Measurements from ENCODE around the gene METTL6.
A peak's percentile ranks its signal among the peaks of the same experiment; 100 is the strongest.
"Not testable (repeated sequence)": the region's sequence is repeated elsewhere in the genome, so short reads cannot be mapped to it uniquely, and the experiment has no call there.

The METTL6 gene

DNA sequence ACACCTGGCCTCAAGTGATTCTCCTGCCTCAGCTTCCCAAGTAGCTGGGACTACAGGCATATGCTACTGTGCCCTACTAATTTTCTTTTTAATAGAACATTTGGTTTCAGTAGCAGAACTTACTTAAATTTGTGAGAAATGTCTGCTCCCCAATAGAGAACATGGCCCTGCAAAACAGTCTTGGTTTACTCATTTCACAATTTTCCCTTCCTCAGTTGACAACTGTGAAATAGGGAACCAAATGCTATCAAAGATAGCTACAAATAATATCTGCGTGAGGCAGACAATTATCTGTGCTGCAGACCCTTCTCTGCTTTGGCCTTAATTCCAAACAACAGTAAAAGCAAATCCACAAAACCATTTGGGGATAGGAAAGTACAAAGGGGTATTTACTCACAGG is 22.6 kb downstream of the METTL6 start:
- no peak for DNase-seq (ENCODE audit: low read depth, low spot score)

DNA sequence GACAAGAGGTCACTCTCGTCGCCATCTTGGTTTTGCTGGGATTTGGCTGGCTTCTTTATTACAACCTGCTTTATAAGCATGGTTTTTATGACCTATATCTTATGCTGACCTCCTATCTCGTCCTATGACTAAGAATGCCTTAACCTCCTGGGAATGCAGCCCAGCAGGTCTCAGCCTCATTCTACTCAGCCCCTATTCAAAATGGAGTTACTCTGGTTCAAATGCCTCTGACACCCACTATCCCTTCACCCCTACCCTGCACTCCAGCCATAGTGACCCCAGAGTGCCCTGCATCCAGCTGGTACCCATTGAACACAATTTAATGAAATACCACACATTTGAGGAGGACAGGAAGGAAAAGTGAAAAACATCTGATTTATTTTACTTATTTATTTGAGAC is 23.4 kb downstream of the METTL6 start:
- DNase-seq (ENCODE audit: low read depth, low spot score) = no peak

DNA sequence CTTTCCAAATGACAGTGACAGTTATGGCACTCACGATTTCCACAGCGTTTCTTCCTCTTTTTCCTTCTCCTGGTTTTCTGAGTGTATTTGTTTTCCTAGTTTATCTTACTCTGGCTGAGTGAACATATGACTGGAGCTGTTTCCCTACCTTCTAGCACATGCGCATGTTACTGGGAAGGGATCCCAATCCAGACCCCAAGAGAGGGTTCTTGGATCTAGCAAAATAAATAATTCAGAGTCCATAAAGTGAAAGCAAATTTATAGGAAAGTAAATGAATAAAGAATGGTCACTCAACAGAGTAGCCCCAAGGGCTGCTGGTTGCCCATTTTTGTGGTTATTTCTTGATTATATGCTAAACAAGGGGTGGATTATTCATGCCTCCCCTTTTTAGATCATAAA is 23.8 kb downstream of the METTL6 start:
- no peak for DNase-seq (ENCODE audit: low read depth, low spot score)

DNA sequence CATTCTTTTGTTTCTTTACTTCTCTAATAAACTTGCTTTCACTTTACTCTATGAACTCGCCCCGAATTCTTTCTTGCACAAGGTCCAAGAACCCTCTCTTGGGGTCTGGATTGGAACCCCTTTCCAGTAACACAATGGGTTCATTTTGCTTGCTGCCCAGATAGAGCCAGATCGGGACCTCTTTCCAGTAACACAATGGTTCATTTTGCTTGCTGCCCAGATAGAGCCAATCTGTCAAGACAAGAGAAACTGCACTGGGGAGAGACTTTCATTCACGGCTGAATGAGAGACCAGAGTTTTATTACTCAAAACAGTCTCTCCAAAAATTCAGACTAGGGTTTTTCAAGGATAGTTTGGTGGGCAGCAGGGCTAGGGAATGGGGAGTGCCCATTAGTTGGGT is 25.4 kb downstream of the METTL6 start:
- no peak for DNase-seq (ENCODE audit: low read depth, low spot score)

DNA sequence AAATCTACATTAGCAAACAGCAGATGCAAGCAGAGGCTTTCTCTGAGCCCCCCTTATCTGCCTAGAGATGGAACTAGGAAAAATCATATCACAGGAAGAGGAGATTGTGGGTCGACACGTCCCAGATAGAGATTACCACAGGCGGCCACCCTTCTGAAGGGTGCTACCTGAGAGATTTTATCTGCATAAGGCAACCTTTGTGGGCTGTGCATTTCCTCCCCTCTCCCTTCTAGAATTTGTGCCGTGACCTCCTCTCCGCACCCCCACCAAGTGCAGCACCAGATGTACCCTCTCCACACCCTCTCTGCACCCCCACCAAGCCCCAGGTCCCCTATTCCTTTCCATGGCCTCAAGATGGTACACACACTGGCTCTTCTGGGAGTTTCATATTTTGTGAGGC is 27.4 kb downstream of the METTL6 start:
- no peak for DNase-seq (ENCODE audit: low read depth, low spot score)

DNA sequence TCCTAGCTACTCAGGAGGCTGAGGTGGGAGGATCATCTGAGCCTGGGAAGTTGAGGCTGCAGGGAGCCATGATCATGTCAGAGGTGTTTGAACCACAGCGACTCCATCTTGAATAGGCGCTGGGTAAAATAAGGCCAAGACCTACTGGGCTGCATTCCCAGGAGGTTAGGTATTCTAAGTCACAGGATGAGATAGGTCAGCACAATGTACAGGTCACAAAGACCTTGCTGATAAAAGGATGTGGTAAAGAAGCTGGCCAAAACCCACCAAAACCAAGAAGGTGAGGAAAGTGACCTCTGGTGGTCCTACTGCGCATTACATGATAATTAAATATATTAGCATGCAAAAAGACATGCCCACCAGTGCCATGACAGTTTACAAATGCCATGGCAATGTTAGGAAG is 28.6 kb downstream of the METTL6 start:
- DNase-seq (ENCODE audit: low read depth, low spot score) = not testable (repeated sequence)

DNA sequence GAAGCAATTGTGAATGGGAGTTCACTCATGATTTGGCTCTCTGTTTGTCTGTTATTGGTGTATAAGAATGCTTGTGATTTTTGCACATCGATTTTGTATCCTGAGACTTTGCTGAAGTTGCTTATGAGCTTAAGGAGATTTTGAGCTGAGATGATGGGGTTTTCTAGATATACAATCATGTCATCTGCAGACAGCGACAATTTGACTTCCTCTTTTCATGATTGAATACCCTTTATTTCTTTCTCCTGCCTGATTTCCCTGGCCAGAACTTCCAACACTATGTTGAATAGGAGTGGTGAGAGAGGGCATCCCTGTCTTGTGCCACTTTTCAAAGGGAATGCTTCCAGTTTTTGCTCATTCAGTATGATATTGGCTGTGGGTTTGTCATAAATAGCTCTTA is 34.1 kb downstream of the METTL6 start:
- DNase-seq (ENCODE audit: low read depth, low spot score) = not testable (repeated sequence)

DNA sequence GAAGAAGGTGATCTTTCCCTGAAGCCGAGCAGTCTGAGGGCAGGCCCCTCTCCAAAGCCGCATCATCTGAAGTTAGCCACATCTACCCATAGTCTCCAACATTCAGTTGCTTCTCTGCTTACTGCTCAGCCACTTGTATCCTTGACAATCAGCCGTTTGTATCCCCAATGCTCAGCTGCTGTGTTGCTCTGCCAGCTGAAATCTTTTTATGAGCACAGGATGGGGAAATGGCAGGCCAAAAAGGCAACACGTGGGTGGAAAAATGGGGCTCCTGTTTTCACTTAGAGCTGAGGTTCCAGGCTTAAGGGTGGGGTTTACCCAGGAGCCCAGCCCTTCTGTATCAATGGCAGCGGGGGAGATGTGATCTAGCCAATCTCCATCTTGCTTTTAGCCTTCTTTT is 36.3 kb downstream of the METTL6 start:
- DNase-seq (ENCODE audit: low read depth, low spot score) = no peak

DNA sequence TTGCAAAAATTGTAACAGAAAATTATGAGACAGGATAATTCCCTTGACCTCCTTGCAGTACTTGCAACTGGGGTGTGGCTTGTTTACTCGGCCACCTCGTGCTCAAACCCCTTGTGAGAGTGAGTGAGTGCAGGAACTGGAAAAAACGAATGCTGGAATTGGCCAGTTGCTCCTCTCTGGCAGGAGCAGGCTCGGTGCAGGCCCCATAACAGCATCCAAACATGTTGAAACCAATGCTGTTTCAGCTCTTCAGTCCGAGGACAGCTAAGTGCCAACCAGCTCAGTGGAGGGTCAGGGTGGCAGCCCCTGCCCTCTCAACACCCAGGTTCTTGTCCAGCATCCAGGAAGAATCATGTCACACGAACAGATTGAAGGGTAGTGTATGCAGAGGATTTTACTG is 36.9 kb downstream of the METTL6 start:
- no peak for DNase-seq (ENCODE audit: low read depth, low spot score)

DNA sequence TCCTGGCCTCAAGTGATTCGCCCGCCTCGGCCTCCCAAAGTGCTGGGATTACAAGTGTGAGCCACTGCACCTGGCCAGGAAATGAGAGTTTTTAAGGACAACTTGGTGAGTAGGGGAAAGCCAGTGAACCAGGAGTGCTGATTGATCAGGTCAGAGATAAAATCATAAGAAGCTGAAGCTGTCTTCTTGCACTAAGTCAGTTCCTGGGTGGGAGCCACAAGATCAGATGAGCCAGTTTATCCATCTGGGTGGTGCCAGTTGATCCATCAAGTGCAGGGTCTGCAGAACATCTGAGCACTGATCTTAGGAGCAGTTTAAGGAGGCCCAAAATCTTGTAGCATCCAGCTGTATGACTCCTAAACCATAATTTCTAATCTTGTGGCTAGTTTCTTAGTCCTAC is 39.0 kb downstream of the METTL6 start:
- DNase-seq (ENCODE audit: low read depth, low spot score) = not testable (repeated sequence)

DNA sequence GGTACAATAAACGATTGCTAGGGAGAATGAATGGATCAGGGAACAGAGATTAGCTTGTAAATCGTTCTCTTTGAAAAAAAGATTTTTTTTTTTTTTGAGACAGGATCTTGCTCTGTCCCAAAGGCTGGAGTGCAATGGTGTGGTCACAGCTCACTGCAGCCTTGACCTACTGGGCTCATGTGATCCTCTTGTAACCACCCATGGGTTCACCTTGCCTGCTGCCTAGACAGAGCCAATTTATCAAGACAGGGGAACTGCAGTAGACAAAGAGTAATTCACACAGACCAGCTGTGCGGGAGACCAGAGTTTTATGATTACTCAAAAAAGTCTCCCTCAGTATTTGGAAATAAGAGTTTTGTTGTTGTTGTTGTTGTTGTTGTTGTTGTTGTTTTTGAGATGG is 39.6 kb downstream of the METTL6 start:
- DNase-seq (ENCODE audit: low read depth, low spot score) = no peak

DNA sequence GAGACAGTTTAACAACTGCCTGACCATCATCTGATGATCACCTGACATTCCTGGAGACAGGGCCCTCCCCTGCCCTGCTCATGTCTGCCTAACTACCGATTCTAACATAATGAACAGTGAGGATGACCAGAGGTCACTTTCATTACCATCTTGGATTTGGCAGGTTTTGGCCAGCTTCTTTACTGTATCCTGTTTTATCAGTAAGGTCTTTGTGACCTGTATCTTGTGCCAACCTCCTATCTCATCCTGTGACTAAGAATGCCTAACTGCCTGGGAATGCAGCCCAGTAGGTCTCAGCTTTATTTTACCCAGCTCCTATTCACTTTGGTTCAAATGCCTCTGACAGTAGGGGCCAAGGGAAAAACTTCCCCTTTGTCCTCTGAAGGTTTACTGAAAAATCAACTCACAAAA is 40.2 kb downstream of the METTL6 start:
- DNase-seq (ENCODE audit: low read depth, low spot score) = no peak

DNA sequence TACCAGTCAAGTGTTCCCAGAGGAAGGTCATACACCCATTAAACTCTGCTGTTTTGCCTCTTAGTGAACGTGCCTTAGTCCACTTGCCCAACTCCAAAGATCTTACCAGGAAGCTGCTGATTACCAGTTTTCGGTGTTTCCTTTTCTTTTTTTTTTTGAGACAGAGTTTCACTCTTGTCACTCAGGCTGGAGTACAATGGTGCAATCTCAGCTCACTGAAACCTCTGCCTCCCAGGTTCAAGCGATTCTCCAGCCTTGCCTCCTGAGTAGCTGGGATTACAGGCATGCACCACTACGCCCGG is 40.7 kb downstream of the METTL6 start:
- DNase-seq (ENCODE audit: low read depth, low spot score) = not testable (repeated sequence)

DNA sequence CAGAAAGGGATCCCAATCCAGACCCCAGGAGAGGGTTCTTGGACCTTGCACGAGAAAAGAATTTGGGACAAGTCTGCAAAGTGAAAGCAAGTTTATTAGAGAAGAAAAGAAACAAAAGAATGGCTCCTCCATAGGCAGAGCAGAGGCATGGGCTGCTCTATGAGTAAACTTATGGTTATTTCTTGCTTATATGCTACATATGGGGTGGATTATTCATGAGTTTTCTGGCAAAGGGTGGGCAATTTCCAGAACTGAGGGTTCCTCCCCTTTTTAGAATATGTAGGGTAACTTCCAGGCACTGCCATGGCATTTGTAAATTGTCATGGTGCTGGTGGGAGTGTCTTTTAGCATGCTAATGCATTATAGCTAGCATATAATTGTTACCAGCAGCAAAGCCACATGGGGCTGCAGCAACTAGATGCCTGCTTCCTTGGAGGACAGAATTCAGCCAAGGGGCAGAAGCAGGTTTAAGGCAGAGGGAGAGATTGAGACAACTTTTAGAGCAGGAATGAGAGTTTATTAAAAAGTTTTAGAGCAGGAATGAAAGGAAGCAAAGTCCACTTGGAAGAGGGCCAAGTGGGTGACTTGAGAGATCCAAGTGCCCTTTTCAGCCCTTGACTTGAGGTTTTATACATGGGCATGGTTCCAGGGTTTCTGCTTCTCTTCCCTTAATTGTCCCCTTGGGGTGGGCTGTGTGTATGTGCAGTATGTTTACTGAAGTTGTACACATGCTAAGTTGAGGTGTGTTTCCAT is 41.3 kb downstream of the METTL6 start:
- no peak for DNase-seq (ENCODE audit: low read depth, low spot score)

DNA sequence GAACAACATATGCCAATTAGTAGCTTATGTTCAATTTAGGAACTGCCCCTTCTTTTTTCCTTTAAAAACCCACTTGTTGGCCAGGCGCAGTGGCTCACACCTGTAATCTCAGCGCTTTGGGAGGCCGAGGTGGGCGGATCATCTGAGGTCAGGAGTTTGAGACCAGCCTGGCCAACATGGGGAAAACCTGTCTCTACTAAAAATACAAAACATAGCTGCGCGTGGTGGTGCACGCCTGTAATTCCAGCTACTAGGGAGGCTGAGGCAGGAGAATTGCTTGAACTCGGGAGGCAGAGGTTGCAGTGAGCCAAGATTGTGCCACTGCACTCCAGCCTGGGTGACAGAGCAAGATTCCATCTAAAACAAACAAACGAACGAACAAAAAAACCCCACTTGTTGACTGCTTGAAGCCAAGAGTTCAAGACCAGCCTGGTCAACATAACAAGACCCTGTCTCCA is 42.1 kb downstream of the METTL6 start:
- DNase-seq (ENCODE audit: low read depth, low spot score) = not testable (repeated sequence)

DNA sequence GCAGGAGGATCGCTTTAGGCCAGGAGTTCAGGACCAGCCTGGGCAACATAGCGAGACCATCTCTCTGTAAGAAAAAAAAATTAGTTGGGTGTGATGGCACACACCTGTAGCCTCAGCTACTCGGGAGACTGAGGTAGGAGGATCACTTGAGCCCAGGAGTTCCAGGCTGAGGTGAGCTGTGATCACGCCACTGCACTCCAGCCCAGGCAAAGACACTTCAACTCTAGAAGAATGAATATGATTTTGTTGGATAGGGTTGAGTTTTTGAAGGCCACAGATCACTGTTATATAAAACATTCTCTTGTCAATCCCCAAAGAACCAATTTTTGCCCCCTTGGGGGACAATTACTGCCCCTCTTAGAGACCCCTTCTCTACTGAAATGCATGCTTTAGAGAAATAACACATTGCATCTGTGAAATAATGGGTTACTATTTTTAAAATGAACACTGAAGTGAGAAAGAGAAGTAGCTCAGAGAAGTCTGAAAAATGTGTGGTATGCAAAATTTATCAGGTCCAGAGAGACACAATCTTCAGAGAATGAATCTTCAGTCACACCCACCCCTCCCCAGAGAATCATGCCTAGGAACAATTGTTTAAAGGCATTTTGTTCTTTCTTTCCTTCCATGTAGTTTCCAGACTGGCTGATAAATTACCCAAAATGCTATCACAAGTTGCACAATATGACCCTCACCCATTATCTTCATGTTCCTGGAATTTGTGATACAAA is 42.7 kb downstream of the METTL6 start:
- no peak for DNase-seq (ENCODE audit: low read depth, low spot score)

DNA sequence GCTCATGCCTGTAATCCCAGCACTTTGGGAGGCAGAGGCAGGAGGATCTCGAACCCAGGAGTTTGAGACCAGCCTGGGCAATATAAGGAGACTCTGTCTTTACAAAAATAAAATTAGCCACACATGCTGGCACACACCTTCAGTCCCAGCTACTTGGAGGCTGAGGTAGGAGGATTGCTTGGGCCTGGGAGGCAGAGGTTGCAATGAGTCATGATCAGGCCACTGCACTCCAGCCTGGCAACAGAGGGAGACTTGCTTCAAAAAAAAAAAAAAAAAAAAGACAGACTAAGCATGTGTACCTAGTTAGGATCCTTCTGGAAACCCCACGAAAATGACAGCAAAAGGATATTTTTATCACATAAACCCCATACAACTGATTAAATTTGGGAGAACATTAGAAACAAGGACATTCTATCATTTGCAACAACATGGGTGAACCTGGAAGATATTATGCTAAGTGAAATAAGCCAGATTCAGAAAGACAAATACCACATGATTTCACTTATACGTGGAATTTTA is 44.9 kb downstream of the METTL6 start:
- DNase-seq (ENCODE audit: low read depth, low spot score) = no peak

DNA sequence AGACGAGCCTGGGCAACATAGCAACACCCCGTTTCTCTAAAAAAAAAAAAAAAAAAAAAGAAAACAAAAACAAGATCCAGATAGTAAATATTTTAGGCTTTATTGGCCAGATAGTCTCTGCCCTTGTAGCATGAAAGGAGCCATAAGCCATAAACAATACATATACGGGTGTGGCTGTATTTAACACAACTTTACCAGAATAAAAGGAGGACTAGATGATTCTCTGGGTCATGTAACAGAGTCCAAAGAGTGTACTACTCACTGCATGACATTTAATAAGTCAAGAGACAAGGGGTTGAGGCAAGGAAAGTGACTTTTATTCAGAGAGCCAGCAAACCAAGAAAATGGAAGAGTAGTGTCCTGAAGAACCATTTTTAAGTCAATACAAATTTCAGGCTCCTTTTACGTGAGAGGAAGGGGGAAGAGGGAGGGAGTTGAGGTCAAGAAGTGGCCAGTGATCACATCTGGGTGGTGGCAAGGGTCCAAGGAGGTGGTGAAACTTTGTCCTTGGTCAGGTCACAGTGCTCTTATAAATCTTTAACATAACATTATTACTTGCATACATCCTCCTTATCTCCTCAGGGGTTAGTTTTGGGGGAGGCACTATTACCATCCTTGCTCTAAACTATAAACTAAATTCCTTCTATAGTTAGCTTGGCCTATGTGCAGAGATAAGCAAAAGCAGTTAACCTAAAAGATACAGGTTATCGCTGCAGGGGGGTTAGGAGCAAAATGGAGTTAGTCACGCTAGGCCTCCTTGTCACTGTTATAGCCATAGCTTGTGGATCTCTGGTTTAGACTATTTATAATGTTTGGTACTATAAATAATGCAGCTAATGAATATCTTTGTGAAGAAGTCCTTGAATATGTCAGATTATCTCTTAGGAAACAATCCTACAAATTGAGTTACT is 46.1 kb downstream of the METTL6 start:
- no peak for DNase-seq (ENCODE audit: low read depth, low spot score)

DNA sequence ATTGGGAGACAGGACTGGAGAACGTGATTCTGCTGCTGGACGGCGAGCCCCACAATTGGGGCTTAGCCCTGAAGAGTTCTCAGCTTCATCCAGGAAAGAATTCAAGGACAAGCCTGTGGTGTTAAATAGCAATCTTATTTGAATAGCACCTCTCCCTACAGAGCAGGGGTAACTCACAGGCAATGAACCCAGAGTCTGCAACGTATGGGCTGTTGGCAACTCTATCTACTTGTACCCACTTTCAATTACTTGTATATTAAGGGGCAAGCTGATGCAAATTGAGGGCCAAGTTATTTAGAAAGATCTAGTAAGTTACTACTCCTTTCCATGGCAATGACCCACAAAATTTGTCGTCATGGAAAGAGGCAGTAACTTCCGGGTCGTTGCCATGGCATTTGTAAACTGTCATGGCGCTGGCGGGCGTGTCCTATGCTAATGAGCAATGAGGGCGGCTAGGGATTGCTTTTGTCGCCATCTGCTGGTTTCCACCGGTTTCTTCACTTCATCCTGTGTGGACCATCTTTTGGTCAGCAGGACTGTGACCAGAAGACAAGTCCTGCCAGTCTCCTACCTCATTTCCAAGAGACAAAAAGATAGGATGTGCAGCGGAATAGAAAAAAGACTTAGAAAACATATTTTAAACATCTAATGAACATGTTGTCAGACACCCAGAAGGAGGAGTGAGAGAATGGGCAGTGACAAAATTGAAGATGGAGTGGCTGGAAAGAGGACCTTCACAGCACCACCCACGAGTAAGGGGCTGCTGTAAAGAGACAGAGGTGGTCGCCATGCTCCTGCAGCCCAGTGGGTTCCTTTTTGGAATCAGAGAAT is 49.2 kb downstream of the METTL6 start:
- DNase-seq (ENCODE audit: low read depth, low spot score) = peak; percentile 84

DNA sequence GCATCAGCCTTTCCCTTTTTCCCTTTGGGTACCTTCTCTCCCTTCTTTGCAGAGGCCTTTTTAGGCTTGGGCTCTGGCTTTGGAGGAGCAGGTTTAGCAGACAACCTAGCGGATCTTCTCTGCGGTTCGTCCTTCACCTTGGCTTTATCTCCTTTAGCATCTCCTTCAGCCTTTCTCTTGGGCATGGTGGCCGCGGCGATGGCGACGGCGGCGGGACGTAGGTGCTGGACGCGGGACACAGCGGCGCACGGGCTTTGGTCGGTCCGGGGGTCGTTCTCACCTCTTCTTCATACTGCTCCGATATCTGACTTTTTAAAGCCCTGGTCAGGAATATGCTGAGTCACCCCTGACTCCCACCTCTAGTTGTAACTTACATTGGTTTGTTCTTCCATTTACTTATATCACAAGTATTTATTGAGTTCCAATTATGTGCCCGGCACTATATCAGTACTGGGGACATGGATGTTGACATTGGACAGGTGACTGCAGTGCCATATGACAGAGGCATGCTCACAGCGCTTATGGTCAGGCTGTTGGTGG is 51.8 kb downstream of the METTL6 start:
- DNase-seq (ENCODE audit: low read depth, low spot score) = no peak

DNA sequence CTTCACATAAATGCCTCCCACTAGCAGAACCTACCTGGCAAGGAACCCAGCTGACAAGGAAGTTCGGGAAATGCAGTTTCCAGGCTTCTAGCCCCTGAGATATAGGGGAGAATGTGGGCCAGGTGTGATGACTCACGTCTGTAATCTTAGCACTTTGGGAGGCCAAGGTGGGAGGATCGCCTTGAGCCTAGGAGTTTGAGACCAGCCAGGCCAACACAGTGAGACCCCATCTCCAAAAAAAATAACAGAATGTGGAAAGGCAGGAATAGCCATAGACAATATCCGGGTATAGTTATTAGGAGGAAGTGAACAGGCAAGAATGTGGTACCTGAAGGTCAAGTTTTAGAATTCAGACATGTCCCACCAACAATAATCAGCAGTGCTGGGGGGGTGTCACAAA is 54.4 kb downstream of the METTL6 start:
- no peak for DNase-seq (ENCODE audit: low read depth, low spot score)
